GM12801 (cell line): ENCODE measurements around the gene COL27A1.

Experiments used
- TF ChIP-seq, protein P1 (sequence below): IDR thresholded peaks from one replicate; pipeline ENCODE4 v1.5.1; 2011; ENCODE audit warnings: control low read depth; ENCODE audit not compliant: insufficient read length; ENCODE audit errors: extremely low read depth

The COL27A1 gene

GRCh38 chr9:114189823-114190562, 34.7 kb downstream of the COL27A1 start:
- TF ChIP-seq, protein P1, sequence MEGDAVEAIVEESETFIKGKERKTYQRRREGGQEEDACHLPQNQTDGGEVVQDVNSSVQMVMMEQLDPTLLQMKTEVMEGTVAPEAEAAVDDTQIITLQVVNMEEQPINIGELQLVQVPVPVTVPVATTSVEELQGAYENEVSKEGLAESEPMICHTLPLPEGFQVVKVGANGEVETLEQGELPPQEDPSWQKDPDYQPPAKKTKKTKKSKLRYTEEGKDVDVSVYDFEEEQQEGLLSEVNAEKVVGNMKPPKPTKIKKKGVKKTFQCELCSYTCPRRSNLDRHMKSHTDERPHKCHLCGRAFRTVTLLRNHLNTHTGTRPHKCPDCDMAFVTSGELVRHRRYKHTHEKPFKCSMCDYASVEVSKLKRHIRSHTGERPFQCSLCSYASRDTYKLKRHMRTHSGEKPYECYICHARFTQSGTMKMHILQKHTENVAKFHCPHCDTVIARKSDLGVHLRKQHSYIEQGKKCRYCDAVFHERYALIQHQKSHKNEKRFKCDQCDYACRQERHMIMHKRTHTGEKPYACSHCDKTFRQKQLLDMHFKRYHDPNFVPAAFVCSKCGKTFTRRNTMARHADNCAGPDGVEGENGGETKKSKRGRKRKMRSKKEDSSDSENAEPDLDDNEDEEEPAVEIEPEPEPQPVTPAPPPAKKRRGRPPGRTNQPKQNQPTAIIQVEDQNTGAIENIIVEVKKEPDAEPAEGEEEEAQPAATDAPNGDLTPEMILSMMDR: no peak

- TF ChIP-seq, protein P1: no peak
These were observed 35.2 kb downstream of the COL27A1 start for GRCh38 chr9:114190563-114190905.

DNA sequence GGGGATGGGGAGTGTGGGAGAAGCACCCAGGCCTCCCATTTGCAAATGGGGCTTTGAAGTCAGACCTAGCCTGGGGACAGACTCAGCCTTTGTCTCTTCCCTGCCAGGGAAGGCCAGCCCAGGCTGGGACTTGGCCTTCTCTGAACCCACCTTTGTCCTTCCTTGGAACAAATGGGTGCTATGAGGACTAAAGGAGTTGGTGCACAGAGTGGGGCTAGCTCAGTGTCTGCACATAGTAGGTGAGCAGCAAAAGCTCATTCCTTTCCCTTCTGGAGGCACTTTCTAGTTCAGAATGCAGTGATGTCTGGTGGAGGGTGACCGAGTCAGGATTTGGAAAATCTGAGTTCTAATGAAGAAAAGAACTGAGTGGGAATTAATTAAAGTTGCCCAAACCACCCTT, 37.2 kb downstream of the COL27A1 start:
- TF ChIP-seq, protein P1: no peak

DNA sequence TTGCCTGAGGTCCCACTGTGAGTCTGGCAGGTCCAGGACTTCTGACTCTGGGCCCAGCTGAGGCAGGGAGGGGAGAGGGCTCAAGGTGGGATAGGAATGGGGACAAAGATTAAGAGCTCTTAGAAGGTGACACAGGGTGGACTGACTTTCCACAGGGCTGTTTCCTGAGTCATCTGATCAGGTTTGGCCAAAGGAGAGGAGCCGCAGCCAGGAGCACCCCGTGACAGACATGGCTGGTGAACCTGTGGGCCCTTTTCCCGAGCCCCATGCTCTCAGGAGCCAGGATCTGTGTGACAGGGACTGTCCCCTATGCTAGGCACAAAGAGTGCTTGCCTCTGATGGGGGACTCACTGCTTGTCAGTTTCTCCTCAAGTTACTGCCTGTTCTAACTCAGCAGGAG, 37.8 kb downstream of the COL27A1 start:
- TF ChIP-seq, protein P1: no peak

DNA sequence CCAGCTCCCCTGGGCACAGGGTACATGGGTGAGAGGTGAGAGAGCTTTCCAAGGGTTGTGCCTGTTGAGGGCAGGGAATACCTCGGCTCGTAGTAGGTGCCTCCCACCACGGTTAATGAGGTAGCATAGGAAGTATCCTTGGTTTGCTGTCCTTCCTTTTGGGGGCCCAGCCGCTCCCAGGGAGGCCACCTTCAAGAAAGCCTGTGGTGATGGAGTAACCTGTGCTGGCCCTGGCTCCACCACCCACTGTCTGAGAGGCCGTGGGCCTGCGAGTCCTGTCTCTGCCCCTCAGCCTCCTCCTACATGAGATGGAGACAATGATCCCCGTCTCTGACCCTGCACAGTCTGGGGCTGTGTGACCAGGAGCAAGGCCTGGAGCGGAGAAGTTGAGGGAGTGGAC, 40.8 kb downstream of the COL27A1 start:
- TF ChIP-seq, protein P1: no peak

- TF ChIP-seq, protein P1: no peak
These were observed 41.8 kb downstream of the COL27A1 start for GRCh38 chr9:114196979-114197622.

- TF ChIP-seq, protein P1: no peak
These were observed 43.1 kb downstream of the COL27A1 start for GRCh38 chr9:114198249-114199040.
